ENCODE results near the gene KIRREL3.

Gene KIRREL3

DNA sequence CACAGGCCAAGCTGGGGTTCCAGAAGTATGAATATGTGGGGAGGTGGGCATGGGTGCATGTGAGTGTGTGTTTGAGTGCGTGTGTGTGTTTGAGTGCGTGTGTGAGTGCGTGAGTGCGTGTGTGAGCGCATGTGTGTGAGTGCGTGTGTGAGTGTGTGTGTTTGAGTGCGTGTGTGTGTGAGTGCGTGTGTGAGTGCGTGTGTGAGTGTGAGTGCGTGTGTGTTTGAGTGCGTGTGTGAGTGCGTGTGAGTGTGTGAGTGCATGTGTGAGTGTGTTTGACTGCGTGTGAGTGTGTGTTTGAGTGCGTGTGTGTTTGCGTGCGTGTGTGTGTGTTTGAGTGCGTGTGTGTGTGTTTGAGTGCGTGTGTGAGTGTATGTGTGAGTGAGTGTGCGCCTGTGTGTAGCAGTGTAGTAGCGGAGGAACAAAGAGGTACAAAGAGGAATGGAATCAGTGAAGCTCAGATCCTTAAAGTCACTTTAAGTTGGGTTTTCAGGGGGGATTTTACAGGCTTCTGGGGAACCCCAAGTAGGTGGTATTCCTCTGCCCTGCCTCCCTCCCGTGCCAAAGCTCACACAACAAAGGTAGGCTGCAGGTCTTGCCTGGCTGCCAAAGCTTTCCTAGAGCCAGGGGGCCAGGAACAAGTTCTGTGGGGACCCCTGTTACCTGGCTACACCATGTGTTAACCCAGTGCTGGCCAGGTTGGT, 137.1 kb downstream of the KIRREL3 start:
- DNase-seq: no peak

- DNase-seq: no peak
These were observed 137.8 kb downstream of the KIRREL3 start for GRCh38 chr11:126862664-126863243.

DNA sequence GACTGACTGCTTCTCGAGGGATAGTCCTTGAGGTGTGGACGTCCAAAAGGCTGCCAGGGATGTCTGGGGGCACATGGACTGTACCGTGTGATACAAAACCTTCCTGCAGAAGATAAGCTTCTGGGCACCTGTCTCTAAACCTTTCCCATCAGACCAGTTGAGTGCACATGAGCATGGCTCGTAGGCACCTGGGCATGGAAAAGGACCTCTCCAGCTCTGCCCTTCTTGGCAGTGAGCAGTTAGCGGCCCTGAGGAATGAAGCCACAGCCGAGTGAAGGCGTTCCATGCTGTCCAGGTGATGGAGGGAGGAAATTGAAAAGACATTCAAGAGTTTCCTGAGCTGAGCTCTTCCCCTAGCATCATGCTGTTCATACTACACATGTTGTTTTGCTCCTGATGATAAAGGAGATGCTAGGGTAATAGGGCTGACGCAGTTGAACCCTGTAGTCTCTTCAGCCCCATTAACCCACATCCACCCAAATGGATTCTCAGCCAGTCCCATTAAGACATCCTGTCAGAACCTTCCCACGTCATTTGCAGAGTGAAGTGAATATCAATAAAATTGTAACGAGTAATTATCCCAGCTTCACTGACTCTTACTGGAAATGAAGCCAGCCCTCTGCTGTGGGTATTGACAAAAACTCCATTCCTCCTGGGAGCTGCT, 138.6 kb downstream of the KIRREL3 start:
- no peak for DNase-seq

DNA sequence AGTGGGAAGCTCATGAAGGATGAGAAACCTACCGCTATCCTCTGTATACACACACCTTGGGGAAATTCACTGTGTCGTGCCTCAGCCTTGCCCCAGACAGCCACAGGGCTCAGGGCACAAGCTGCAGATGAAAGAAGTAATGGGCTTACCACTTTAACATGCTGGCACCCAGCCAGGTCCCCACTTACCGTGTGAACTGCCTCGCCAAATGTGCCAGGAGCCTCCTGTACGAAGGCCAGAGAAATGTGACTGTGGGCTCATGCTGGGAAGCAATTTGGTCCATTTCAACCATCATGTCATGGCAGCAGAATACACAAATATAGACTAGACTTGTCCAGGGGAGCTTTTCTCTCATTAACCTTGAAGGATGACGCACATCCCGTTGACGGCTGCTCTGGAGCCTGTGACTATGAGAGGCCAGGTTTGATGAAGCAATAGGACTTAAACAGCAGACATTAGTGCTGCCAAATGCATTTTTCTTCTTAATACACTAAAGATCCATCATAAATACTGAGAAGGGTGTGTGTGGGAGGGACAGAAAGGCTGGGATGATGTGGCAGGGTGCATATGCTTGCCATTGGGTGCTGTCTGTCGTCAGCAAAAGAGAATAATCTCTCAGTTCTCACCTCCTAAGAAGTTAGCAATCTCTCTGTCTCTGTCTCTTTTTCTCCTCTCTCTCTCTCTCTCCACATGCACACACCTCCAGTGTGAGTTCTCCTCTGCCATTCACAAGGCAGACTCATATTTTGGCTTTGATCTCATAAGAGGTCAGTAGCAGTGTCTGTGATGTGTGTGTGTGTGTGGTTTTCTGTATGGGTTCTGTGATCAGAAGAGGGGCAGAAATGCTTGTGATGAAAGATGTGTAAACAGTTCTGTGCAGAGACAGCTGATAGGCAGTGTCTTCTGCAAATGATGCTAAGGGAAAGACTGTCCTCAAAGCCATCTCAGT, 142.4 kb downstream of the KIRREL3 start:
- peak; percentile 58 for DNase-seq

GRCh38 chr11:126855536-126855935, 145.0 kb downstream of the KIRREL3 start:
- DNase-seq: no peak

- peak; percentile 26 for DNase-seq
These were observed 146.8 kb downstream of the KIRREL3 start for GRCh38 chr11:126853732-126854131.

DNA sequence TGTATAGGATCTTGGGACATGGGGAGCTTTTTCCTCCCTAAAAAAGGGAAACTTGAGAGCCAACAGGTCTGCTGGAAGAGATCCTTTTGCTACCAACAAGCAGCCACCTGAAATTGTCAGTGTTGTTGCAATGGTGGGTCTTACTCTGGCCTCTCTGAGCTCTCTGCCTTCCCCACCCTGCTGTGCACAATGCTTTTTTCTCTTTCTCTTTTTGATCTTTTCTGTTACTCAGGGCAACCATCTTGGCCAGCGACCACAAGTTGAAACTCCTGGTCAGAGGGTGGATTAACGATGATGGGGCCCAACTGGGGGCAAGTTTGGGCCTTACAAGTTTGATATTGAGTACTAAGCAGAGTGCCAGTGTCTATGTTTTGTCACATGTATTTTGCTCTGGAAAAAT, 155.8 kb downstream of the KIRREL3 start:
- DNase-seq: no peak

DNA sequence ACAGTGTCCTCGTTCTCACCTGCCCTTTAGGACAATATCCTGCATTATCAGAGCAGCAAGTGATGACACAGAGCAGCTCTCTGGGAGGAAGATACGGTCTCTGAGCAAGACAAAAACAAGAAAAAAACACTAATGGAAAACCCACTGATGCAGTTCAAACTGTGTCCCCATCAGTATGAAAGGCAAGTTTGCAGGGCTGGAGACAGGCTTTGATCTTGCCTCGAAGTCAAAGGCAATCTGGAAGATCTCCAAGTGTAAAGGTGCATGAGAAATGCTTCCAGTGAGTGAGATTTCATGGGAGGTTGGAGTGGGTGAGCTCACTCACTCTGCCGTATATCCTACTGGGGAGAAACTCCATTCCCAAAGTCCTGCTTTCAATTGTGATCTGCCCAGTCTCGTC, 157.5 kb downstream of the KIRREL3 start:
- DNase-seq: no peak

DNA sequence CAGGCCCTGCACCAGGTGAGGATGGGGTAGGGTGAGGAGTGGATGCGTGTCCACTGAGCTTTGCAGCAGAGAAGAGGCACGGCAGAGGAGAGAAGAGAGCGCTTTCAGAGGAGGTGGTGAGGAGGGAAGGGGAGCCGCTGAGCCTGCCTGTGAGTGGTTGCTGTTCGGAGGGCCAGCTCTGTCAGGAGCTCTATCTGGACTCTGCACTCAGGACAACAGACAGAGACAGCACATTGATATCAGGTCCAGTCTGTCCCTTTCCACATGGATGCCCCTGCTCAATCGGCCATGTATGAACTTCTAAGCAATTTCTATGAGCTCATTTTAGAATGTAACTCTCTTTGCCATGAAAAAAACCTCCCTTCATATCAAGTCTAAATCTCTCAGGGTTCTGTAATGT, 158.6 kb downstream of the KIRREL3 start:
- DNase-seq: no peak

DNA sequence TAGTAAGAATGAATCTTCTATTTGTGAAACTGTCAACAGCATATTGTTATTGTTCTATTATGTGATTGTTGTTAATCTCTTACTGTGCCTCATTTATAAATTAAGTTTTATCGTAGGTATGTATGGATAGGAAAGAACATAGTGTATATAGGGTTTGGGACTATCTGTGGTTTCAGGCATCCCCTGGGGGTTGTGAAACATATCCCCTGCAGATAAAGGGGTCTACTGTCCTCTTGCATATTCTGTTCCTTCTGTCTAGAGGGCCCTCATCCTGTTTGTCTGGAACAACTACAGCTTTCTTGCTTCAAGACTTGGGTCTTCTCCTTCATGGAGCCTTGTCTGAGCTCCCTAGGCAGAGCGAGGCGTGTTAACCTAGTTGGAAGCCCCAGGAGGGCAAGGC, 159.6 kb downstream of the KIRREL3 start:
- no peak for DNase-seq

DNA sequence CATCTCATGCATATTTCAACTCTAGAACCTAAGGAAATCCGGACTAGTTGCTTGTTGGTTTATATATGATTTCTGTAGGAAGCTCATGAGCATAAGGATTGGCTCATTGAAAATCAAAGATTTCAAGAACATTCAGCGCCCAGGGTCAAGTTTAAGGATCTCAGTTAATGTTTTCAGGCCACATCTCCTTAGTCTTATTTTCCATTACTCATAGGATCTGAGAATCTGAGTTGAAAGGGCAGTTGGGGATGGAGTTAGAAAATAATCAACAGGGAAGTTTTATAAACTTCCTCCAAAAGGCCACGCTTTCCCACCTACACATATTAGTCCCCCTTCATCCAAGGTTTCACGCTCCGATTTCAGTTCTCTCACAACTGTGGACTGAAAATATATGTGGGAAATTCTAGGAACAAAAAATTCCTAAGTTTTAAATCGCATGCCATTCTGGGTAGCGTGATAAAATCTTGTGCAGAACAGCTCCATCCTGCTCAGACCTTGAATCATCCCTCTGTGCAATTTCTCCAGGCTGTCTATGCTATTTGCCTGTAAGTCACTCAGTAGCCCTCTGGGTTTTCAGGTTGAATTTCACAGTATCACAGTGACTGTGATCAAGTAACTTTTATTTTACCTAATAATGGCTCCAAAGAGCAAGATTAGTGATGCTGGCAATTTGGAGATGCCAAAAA, 160.2 kb downstream of the KIRREL3 start:
- peak; percentile 60 for DNase-seq

DNA sequence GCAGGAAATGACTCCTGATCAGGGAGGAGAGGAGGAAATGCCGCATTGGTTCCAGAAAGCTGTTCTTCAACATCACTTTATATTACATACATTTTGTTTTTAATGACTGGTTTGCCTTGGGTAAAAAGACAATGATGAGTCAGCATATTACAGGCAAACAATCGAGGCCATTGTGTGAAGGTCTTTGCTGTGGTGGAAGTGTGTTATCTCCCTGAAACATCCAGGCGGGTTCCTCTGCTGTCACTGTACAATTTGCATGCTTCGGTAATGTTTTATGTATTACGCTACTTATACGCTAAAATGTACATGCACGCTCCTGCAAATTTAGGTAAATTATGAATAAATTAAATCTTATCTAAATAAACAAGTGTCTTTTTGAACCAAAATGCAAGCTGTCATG, 161.1 kb downstream of the KIRREL3 start:
- DNase-seq: no peak

DNA sequence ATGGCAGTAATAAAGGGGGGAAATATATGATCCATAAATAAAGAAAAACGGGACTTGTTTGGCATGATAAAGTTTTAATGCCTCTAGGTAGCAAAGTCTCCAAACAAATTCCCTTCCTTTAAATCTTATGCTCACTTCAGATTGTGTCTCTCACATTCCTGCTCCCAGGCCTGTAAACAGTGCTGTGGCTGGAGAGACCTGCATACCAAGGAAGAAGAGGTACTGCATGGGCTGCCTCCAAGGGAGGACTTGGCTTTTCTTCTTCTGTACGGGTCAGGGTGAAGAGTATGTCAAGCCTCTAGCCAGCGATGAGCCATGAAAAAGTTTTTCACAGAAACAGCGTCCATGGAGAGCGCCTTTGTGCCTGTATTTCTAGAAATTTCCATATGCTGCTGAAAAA, 161.8 kb downstream of the KIRREL3 start:
- no peak for DNase-seq

DNA sequence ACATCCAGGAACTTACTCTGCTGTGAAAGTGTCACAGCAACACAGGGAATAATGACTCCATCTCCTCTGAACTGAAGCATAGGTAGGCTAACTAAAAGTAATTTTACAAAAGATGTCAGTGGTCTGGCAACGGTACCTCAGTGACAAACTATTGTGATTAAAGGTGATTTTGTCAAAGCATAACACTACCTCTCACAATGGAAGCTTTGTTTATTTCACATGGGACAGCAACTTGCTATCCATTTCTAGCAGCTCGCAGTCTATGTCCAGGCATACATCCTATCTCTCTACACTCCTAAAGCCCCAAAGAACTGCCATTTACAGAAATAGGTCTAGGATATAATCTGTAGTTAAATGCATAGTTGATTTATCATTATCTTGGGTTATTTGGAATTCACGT, 163.0 kb downstream of the KIRREL3 start:
- no peak for DNase-seq

GRCh38 chr11:126834573-126834972, 166.0 kb downstream of the KIRREL3 start:
- DNase-seq: no peak

GRCh38 chr11:126834149-126834548, 166.4 kb downstream of the KIRREL3 start:
- peak; percentile 95 for DNase-seq

- no peak for DNase-seq
These were observed 167.5 kb downstream of the KIRREL3 start for GRCh38 chr11:126833065-126833464.

DNA sequence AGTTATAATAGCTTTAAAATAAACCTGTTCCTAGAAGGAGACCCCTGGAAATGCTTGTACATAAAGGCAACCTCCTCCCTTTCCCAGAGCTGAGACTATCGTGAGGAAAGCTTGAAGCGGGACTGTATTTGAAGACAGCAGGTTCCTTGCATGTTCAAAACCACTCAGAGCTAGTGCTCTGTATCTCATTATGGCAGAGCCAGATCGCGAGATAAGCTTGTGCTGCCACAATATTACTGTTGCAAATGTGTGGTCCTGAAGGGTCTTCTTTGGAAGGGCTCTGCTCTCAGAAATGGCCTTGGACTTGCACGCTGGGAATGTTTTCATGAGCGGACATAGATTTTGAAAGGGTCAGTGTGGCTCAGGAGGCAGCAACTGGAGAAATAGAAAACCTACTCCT, 168.2 kb downstream of the KIRREL3 start:
- DNase-seq: no peak

- DNase-seq: peak; percentile 48
These were observed 170.3 kb downstream of the KIRREL3 start for GRCh38 chr11:126830216-126830806.

DNA sequence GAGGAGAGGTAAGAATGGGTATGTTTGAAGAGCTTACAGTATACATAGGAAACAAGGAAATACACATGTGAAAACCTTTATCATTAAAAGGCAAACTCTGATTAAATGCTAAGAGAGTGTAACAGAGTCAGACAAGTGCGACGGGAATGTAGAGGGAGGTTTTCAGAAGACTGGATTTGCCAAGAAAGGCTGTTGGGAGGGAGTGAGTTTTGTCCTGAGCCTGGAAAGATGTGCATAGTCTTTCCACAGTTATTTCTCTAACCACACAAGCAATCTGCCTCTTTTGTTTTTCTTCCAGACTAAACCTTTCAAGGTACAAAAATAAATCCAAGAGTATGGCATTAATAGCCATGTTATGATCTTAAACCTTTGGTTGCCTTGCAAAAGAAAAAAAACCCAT, 170.9 kb downstream of the KIRREL3 start:
- DNase-seq: no peak

DNA sequence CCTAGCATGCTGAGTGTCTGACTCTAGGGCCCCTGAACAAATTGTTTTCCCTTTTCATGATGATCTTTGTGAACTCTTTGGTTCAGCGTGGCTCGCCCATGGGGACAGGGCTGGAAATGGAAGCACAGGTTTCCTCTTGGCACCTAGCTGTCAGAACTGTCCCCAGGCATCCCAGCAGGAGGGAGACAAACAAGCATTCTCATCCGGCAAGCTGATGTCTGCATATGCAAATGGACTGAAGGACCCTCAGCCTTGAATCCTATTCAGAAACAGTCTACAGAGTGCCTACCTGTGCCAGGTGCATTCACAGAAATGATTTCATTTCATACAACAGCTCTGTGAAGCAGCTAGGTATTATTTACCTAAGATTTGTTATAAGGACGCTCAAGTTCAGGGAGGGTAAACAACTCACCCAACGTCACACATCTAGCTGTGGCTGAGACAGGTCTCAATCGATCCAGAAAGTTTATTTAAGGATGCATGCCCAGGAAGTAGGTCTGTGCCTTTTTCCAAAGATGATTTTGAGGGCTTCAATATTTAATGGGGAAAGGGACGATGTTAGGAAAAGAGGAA, 176.4 kb downstream of the KIRREL3 start:
- DNase-seq: no peak

- DNase-seq: no peak
These were observed 177.3 kb downstream of the KIRREL3 start for GRCh38 chr11:126823274-126823673.
